ENCODE measurements around the gene CPNE8. TPM values are rescaled to one million over a fixed set of nuclear protein-coding genes. Genes with fewer than 3 reads are reported as not detected.

CPNE8 gene
- 7.1 and 9.1 TPM in 2 replicates for total RNA-seq

GRCh38 chr12:38905480-38906351 is at the start of gene CPNE8:
CPNE8 (minus strand) TSS chr12:38905591; CDS start chr12:38905534, 57 bp downstream.

